ENCODE data around the gene APIP.

GRCh38 chr11:34870548-34871196 is 45.5 kb downstream of the APIP start:
- TF ChIP-seq, protein P1, sequence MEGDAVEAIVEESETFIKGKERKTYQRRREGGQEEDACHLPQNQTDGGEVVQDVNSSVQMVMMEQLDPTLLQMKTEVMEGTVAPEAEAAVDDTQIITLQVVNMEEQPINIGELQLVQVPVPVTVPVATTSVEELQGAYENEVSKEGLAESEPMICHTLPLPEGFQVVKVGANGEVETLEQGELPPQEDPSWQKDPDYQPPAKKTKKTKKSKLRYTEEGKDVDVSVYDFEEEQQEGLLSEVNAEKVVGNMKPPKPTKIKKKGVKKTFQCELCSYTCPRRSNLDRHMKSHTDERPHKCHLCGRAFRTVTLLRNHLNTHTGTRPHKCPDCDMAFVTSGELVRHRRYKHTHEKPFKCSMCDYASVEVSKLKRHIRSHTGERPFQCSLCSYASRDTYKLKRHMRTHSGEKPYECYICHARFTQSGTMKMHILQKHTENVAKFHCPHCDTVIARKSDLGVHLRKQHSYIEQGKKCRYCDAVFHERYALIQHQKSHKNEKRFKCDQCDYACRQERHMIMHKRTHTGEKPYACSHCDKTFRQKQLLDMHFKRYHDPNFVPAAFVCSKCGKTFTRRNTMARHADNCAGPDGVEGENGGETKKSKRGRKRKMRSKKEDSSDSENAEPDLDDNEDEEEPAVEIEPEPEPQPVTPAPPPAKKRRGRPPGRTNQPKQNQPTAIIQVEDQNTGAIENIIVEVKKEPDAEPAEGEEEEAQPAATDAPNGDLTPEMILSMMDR (IDR thresholded peaks at IDR 0.05; ENCODE audit: insufficient read depth, low read length, poor library complexity, severe bottlenecking), result no peak
- no peak for TF ChIP-seq EZH2phosphoT487 (conservative IDR thresholded peaks at IDR 0.05; ENCODE audit: low read length)

Measured in SU-DHL-6 (cell line).